GM12878 (cell line): ENCODE data around the gene OR6B2. TPM values are rescaled to one million over a fixed set of nuclear protein-coding genes. Genes with fewer than 3 reads are reported as not detected.

ENCODE experiments used
- ATAC-seq: fragments of 200-7000 bp; cut with Tn5 transposase; 3 replicates; pipeline ENCODE4 v1.9.1; 2020; ENCODE audit warnings: mild to moderate bottlenecking, moderate library complexity
- BruUV-seq: library from RNA; stranded (reverse); fragments of 400-500 nt; replicated peaks from 2 replicates; lab custom pipeline; 2021; lab: Mats Ljungman, UMichigan
- CTCF ChIA-PET: fragments of 300-600 bp; sonication (Branson Sonifier 250); formaldehyde crosslinking; extraction: SDS; loops from one replicate; lab custom pipeline; 2021; ENCODE audit warnings: inconsistent platforms; lab: Yijun Ruan, JAX
- POLR2A ChIA-PET: fragments of 350-600 bp; formaldehyde crosslinking; extraction: SDS; loops from one replicate; lab custom pipeline; 2021; ENCODE audit warnings: inconsistent platforms; lab: Charles Lee
- RAD21 ChIA-PET: fragments of 300-600 bp; sonication (Branson Sonifier 250); formaldehyde crosslinking; loops from one replicate; lab custom pipeline; 2023; ENCODE audit warnings: antibody characterized with exemption; ENCODE audit not compliant: unreplicated experiment; lab: Charles Lee
- SMC1A ChIA-PET: fragments of 300-600 bp; sonication (Branson Sonifier 250); formaldehyde crosslinking; loops from one replicate; lab custom pipeline; 2023; ENCODE audit not compliant: unreplicated experiment, uncharacterized antibody; lab: Charles Lee
- DNase-seq: peaks from one replicate; pipeline ENCODE4 v3.0.0-alpha.2; 2011; ENCODE audit warnings: low read depth, low spot score
- FAIRE-seq: peaks from 3 replicates; lab custom pipeline; 2011; peaks lifted over from hg19 to GRCh38; lab: Jason Lieb, UNC
- H2AFZ ChIP-seq: 2 replicates; pipeline ENCODE4 v1.6.0; 2011; ENCODE audit warnings: low read depth, low read length, control low read depth; ENCODE audit not compliant: control insufficient read depth
- H3K27ac ChIP-seq: 2 replicates; pipeline ENCODE4 v1.5.1; 2011; ENCODE audit warnings: control low read depth; ENCODE audit not compliant: control insufficient read depth, insufficient read depth
- H3K27me3 ChIP-seq, 2 experiments: replicated peaks in 1 of 2; 2 replicates each; pipeline versions ENCODE4 v1.6.0 to v1.6.1; 2011; ENCODE audit warnings: low read length in 1 of 2; ENCODE audit not compliant: control insufficient read depth in 2 of 2, insufficient read depth in 2 of 2
- H3K36me3 ChIP-seq, 2 experiments: 2 replicates each; pipeline ENCODE4 v1.5.1; 2011; ENCODE audit warnings: low read length in 1 of 2; ENCODE audit not compliant: control insufficient read depth in 2 of 2, insufficient read depth in 2 of 2
- H3K4me1 ChIP-seq: 2 replicates; pipeline ENCODE4 v1.6.1; 2011; ENCODE audit warnings: mild to moderate bottlenecking, low read length, moderate library complexity, mixed read lengths; ENCODE audit not compliant: control insufficient read depth, insufficient read depth
- H3K4me2 ChIP-seq: 2 replicates; pipeline ENCODE4 v1.6.0; 2011; ENCODE audit warnings: control low read depth; ENCODE audit not compliant: control insufficient read depth, insufficient read depth
- H3K4me3 ChIP-seq: fragments of 200-600 bp; sonication (generic); 2 replicates; pipeline ENCODE4 v1.5.1; 2016
- H3K79me2 ChIP-seq: 2 replicates; pipeline ENCODE4 v1.6.0; 2011; ENCODE audit warnings: low read length; ENCODE audit not compliant: control insufficient read depth, insufficient read depth
- H3K9ac ChIP-seq: 2 replicates; pipeline ENCODE4 v1.8.0; 2011; ENCODE audit warnings: low read length, control low read depth, mixed read lengths; ENCODE audit not compliant: control insufficient read depth, insufficient read depth
- H3K9me3 ChIP-seq: replicated peaks from 3 replicates; pipeline ENCODE4 v1.5.1; 2011; ENCODE audit warnings: mild to moderate bottlenecking, low read length; ENCODE audit not compliant: control insufficient read depth, insufficient read depth
- H4K20me1 ChIP-seq: 2 replicates; pipeline ENCODE4 v1.6.0; 2011; ENCODE audit not compliant: control insufficient read depth, insufficient read depth
- ETV6 ChIP-seq, 2 experiments: fragments of 450-650 bp in 1 of 2; IDR thresholded peaks in 1 of 2; conservative IDR thresholded peaks in 1 of 2; 2 replicates each; pipeline ENCODE4 v1.6.1; 2014; ENCODE audit warnings: antibody characterized with exemption in 1 of 2, borderline replicate concordance in 1 of 2, low read depth in 1 of 2, mild to moderate bottlenecking in 1 of 2, moderate library complexity in 1 of 2
- NFIC ChIP-seq: IDR thresholded peaks from 2 replicates; pipeline ENCODE4 v1.6.1; 2012; ENCODE audit warnings: low read depth, mild to moderate bottlenecking, inconsistent platforms, low read length, moderate library complexity
- NKRF ChIP-seq: fragments of 450-650 bp; conservative IDR thresholded peaks from 2 replicates; pipeline ENCODE4 v1.6.1; 2017; ENCODE audit warnings: mild to moderate bottlenecking, moderate library complexity
- NRF1 ChIP-seq: conservative IDR thresholded peaks from 2 replicates; pipeline ENCODE4 v1.6.1; 2011; ENCODE audit warnings: mild to moderate bottlenecking, low read depth, low read length, improper control_type of control experiment
- RAD51 ChIP-seq: fragments of 450-650 bp; IDR thresholded peaks from 2 replicates; pipeline ENCODE4 v1.6.1; 2016; ENCODE audit warnings: moderate library complexity, mild to moderate bottlenecking, inconsistent platforms
- TCF7 ChIP-seq: IDR thresholded peaks from 2 replicates; pipeline ENCODE4 v1.6.1; 2014; ENCODE audit warnings: antibody characterized with exemption, borderline replicate concordance
- WGBS: methylation state at CpG from one replicate; pipeline ENCODE4 v1.1.6; 2016; ENCODE audit warnings: low lambda C conversion rate; ENCODE audit not compliant: insufficient replicate concordance, insufficient coverage; ENCODE audit errors: missing lambda C conversion rate; 5-methylcytosine and 5-hydroxymethylcytosine counted together
- in situ Hi-C: fragments of 300-500 bp; cut with MboI; formaldehyde crosslinking; loops from 9 replicates; pipeline ENCODE4 v1.14.3; 2018; ENCODE audit warnings: mixed read lengths
- intact Hi-C: fragments of 100-400 bp; cut with micrococcal nuclease; formaldehyde crosslinking; loops from one replicate; pipeline ENCODE4 v1.14.2; 2022; ENCODE audit not compliant: unreplicated experiment
- polyA plus RNA-seq, 11 experiments: library from polyadenylated mRNA; depleted of rRNA in 4 of 11; unstranded in 6 of 11; stranded (reverse) in 5 of 11; fragments of >200 nt; fragmentation: Nextera tagmentation in 4 of 11; fragmentation: Illumina TruSeq in 1 of 11; extraction: Ambion mirVana in 4 of 11; extraction: Trizol in 1 of 11; gene quantifications; 1 replicate in 1 of 11; 2 replicates in 10 of 11; pipeline versions ENCODE4 v1.2.1 to v1.2.3, GENCODE V29; 2011 to 2016; ENCODE audit warnings: inconsistent platforms in 2 of 11, missing spikeins in 2 of 11, low read depth in 1 of 11
- total RNA-seq, 4 experiments: library from RNA; depleted of rRNA in 3 of 4; stranded (reverse); fragments of >200 nt in 3 of 4; fragmentation: Illumina TruSeq in 1 of 4; extraction: Trizol in 1 of 4; gene quantifications; 2 replicates each; pipeline versions ENCODE4 v1.2.1 to v1.2.3, GENCODE V29; 2013 to 2021

OR6B2 gene
- total and polyA plus RNA-seq, 10 of the 15 experiments (the other 5 are each of a cell fraction or from before 2014, with no cell fraction given), result not detected

DNA sequence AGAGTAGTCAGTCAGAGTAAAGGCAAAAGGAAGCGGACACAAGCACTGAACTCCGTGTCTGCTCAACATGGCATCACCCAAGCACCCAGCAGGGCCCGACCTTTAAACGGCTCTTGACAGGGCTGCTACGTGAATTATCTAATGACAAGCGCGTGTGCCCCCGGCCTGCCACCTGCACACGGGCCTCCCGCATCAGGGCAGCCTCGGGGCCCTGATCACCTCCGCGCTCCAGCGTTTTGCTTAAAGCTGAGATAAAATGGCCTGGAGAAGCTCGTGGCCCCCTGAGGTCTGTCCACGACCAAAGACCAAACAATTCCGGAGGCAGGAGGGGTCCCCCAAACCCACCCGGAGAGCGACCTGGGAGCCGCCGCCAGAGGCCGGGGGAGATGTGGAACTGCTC is 5.5 kb downstream of the OR6B2 start:
- H3K4me3 ChIP-seq, result peak overlapping the region; percentile 79
- TF ChIP-seq NFIC (no peak), ETV6 (conservative IDR thresholded peaks at IDR 0.05 in 1 of 2, IDR thresholded peaks at IDR 0.05 in 1 of 2; ENCODE audit: borderline replicate concordance in 1 of 2, low read depth in 1 of 2) (no peak), RAD51 (no peak), TCF7 (no peak), NRF1 (no peak), NKRF (no peak)
- TF ChIP-seq, all 136 proteins: peak for 0
- H3K36me3 ChIP-seq, result peaks cover 7 to 8% of the 10 kb centered on the region in 2 experiments
- no peaks in the 10 kb centered on the region for H3K27me3 ChIP-seq
- H3K27ac ChIP-seq, result peak overlapping the region; percentile 50; the same call in 1 of the 2 replicates
- H3K4me2 ChIP-seq, result peak overlapping the region; percentile 79
- ChIA-PET RAD21 (no interaction called here), SMC1A (no interaction called here), POLR2A (interaction anchor here (0.6 kb wide), 1 partner anchor 1567 kb away, joined by 3 read pairs; no protein-coding TSS in a partner anchor), CTCF (interaction anchor here (0.7 to 1.2 kb wide), 2 partner anchors 16 to 36 kb away, joined by 3 to 4 read pairs; no protein-coding TSS in a partner anchor)
- FAIRE-seq, result no peak
- no TSS peak for BruUV-seq
- H3K9ac ChIP-seq, result peak overlapping the region; percentile 88
- no peaks in the 10 kb centered on the region for H3K9me3 ChIP-seq
- H4K20me1 ChIP-seq, result peaks cover 4% of the 10 kb centered on the region; the same call in 1 of the 2 replicates
- ATAC-seq, result peak; percentile 46
- intact Hi-C loops (no loop called here), in situ Hi-C loops (no loop called here)
- DNase-seq, result no peak
- H3K79me2 ChIP-seq, result peaks cover 35% of the 10 kb centered on the region
- no peaks in the 10 kb centered on the region; the same call in none of the 2 replicates for H3K4me1 ChIP-seq
- H2AFZ ChIP-seq, result no peak overlapping the region
- WGBS, result 1% methylated on average over 22 of the region's 22 CpGs
